ENCODE measurements around the gene AGBL1. TPM values are rescaled to one million over a fixed set of nuclear protein-coding genes. Genes with fewer than 3 reads are reported as not detected.

The AGBL1 gene
- total and polyA plus RNA-seq, 2 experiments from 2014 or later, result not detected

- no peak overlapping the region for H3K4me2 ChIP-seq (ENCODE audit: unreplicated experiment)
- no peaks in the 10 kb centered on the region for H3F3A ChIP-seq (ENCODE audit: insufficient read depth)
- H3K9ac ChIP-seq, result no peak overlapping the region
- H3K36me3 ChIP-seq (ENCODE audit: low read depth), result no peaks in the 10 kb centered on the region
- H3K9me3 ChIP-seq (ENCODE audit: low read depth), result no peaks in the 10 kb centered on the region
- no peak overlapping the region for H3K4me3 ChIP-seq
- H3K79me2 ChIP-seq (ENCODE audit: insufficient read depth), result no peaks in the 10 kb centered on the region
- no peaks in the 10 kb centered on the region for H4K20me1 ChIP-seq (ENCODE audit: insufficient read depth)
- no peaks in the 10 kb centered on the region for H3K4me1 ChIP-seq (ENCODE audit: insufficient read depth)
- in situ Hi-C loops (cut with MboI), result no loop called here
- no peak overlapping the region for H2AFZ ChIP-seq
- no peak for DNase-seq
- H3K27ac ChIP-seq, result no peak overlapping the region
- no peaks in the 10 kb centered on the region for H3K27me3 ChIP-seq (replicated peaks; ENCODE audit: insufficient read depth)
- WGBS, 2 experiments (ENCODE audit: low coverage in 1 of 2, low lambda C conversion rate in 2 of 2, missing lambda C conversion rate in 2 of 2), result 21 to 23% methylated on average over 4 of the region's 4 CpGs
- TF ChIP-seq EZH2phosphoT487 (IDR thresholded peaks at IDR 0.05; ENCODE audit: insufficient read depth, low read depth) (no peak), EZH2 (IDR thresholded peaks at IDR 0.05; ENCODE audit: insufficient read depth, poor library complexity, severe bottlenecking) (no peak)
- no peaks in the 10 kb centered on the region for H3K9me2 ChIP-seq (ENCODE audit: insufficient read depth)
Measured at GRCh38 chr15:86676002-86676401, 596.3 kb downstream of the AGBL1 start.

GRCh38 chr15:86677278-86677677 is 597.6 kb downstream of the AGBL1 start:
- Histone ChIP-seq H3K4me1 (ENCODE audit: insufficient read depth) (no peaks in the 10 kb centered on the region), H4K20me1 (ENCODE audit: insufficient read depth) (no peaks in the 10 kb centered on the region), H3K27me3 (replicated peaks; ENCODE audit: insufficient read depth) (no peaks in the 10 kb centered on the region), H3K36me3 (ENCODE audit: low read depth) (no peaks in the 10 kb centered on the region), H3F3A (ENCODE audit: insufficient read depth) (no peaks in the 10 kb centered on the region), H3K4me2 (ENCODE audit: unreplicated experiment) (no peak overlapping the region), H3K27ac (no peak overlapping the region), H3K9me2 (ENCODE audit: insufficient read depth) (no peaks in the 10 kb centered on the region), H3K79me2 (ENCODE audit: insufficient read depth) (no peaks in the 10 kb centered on the region), H3K4me3 (no peak overlapping the region), H2AFZ (no peak overlapping the region), H3K9ac (no peak overlapping the region), H3K9me3 (ENCODE audit: low read depth) (no peaks in the 10 kb centered on the region)
- TF ChIP-seq EZH2phosphoT487 (IDR thresholded peaks at IDR 0.05; ENCODE audit: insufficient read depth, low read depth) (no peak), EZH2 (IDR thresholded peaks at IDR 0.05; ENCODE audit: insufficient read depth, poor library complexity, severe bottlenecking) (no peak)
- in situ Hi-C loops (cut with MboI), result no loop called here
- no peak for DNase-seq
- WGBS, 2 experiments (ENCODE audit: low coverage in 1 of 2, low lambda C conversion rate in 2 of 2, missing lambda C conversion rate in 2 of 2), result 21 to 22% methylated on average over 6 of the region's 6 CpGs

GRCh38 chr15:86685263-86685662 is 605.6 kb downstream of the AGBL1 start:
- no peaks in the 10 kb centered on the region for H3K9me2 ChIP-seq (ENCODE audit: insufficient read depth)
- H4K20me1 ChIP-seq (ENCODE audit: insufficient read depth), result no peaks in the 10 kb centered on the region
- no peak overlapping the region for H3K27ac ChIP-seq
- H3K4me3 ChIP-seq, result no peak overlapping the region
- no peaks in the 10 kb centered on the region for H3K36me3 ChIP-seq (ENCODE audit: low read depth)
- H3K9ac ChIP-seq, result no peak overlapping the region
- H3K27me3 ChIP-seq (replicated peaks; ENCODE audit: insufficient read depth), result no peaks in the 10 kb centered on the region
- H3K4me2 ChIP-seq (ENCODE audit: unreplicated experiment), result no peak overlapping the region
- 18 to 19% methylated on average over 3 of the region's 3 CpGs for WGBS, 2 experiments (ENCODE audit: low coverage in 1 of 2, low lambda C conversion rate in 2 of 2, missing lambda C conversion rate in 2 of 2)
- no peaks in the 10 kb centered on the region for H3K9me3 ChIP-seq (ENCODE audit: low read depth)
- TF ChIP-seq EZH2 (IDR thresholded peaks at IDR 0.05; ENCODE audit: insufficient read depth, poor library complexity, severe bottlenecking) (no peak), EZH2phosphoT487 (IDR thresholded peaks at IDR 0.05; ENCODE audit: insufficient read depth, low read depth) (no peak)
- H3K4me1 ChIP-seq (ENCODE audit: insufficient read depth), result no peaks in the 10 kb centered on the region
- in situ Hi-C loops (cut with MboI), result no loop called here
- H2AFZ ChIP-seq, result no peak overlapping the region
- H3K79me2 ChIP-seq (ENCODE audit: insufficient read depth), result no peaks in the 10 kb centered on the region
- DNase-seq, result no peak
- H3F3A ChIP-seq (ENCODE audit: insufficient read depth), result no peaks in the 10 kb centered on the region

- whole genome bisulfite sequencing, 2 experiments (ENCODE audit: low coverage in 1 of 2, low lambda C conversion rate in 2 of 2, missing lambda C conversion rate in 2 of 2), result 14 to 16% methylated on average over 4 of the region's 4 CpGs
- no peaks in the 10 kb centered on the region for H3K4me1 ChIP-seq (ENCODE audit: insufficient read depth)
- H3K27me3 ChIP-seq (replicated peaks; ENCODE audit: insufficient read depth), result no peaks in the 10 kb centered on the region
- TF ChIP-seq EZH2 (IDR thresholded peaks at IDR 0.05; ENCODE audit: insufficient read depth, poor library complexity, severe bottlenecking) (no peak), EZH2phosphoT487 (IDR thresholded peaks at IDR 0.05; ENCODE audit: insufficient read depth, low read depth) (no peak)
- no peaks in the 10 kb centered on the region for H3K9me3 ChIP-seq (ENCODE audit: low read depth)
- no peak overlapping the region for H3K9ac ChIP-seq
- DNase-seq, result no peak
- no peaks in the 10 kb centered on the region for H4K20me1 ChIP-seq (ENCODE audit: insufficient read depth)
- H3K36me3 ChIP-seq (ENCODE audit: low read depth), result no peaks in the 10 kb centered on the region
- H2AFZ ChIP-seq, result no peak overlapping the region
- no peak overlapping the region for H3K4me3 ChIP-seq
- H3K79me2 ChIP-seq (ENCODE audit: insufficient read depth), result no peaks in the 10 kb centered on the region
- no peaks in the 10 kb centered on the region for H3F3A ChIP-seq (ENCODE audit: insufficient read depth)
- H3K4me2 ChIP-seq (ENCODE audit: unreplicated experiment), result no peak overlapping the region
- no peaks in the 10 kb centered on the region for H3K9me2 ChIP-seq (ENCODE audit: insufficient read depth)
- H3K27ac ChIP-seq, result no peak overlapping the region
- in situ Hi-C loops (cut with MboI), result no loop called here
Measured at GRCh38 chr15:86689006-86689405, 609.3 kb downstream of the AGBL1 start.

- WGBS, 2 experiments (ENCODE audit: low coverage in 1 of 2, low lambda C conversion rate in 2 of 2, missing lambda C conversion rate in 2 of 2), result 0% methylated on average over 1 of the region's 1 CpG
- Histone ChIP-seq H3K9ac (no peak overlapping the region), H3K4me3 (no peak overlapping the region), H2AFZ (no peak overlapping the region), H3K4me1 (ENCODE audit: insufficient read depth) (no peaks in the 10 kb centered on the region), H3K36me3 (ENCODE audit: low read depth) (no peaks in the 10 kb centered on the region), H3K27ac (no peak overlapping the region), H3K27me3 (replicated peaks; ENCODE audit: insufficient read depth) (no peaks in the 10 kb centered on the region), H3K4me2 (ENCODE audit: unreplicated experiment) (no peak overlapping the region), H3K9me3 (ENCODE audit: low read depth) (no peaks in the 10 kb centered on the region), H3K79me2 (ENCODE audit: insufficient read depth) (no peaks in the 10 kb centered on the region), H3F3A (ENCODE audit: insufficient read depth) (no peaks in the 10 kb centered on the region), H4K20me1 (ENCODE audit: insufficient read depth) (no peaks in the 10 kb centered on the region), H3K9me2 (ENCODE audit: insufficient read depth) (no peaks in the 10 kb centered on the region)
- no peak for DNase-seq
- in situ Hi-C loops (cut with MboI), result no loop called here
- TF ChIP-seq EZH2phosphoT487 (IDR thresholded peaks at IDR 0.05; ENCODE audit: insufficient read depth, low read depth), result no peak
- TF ChIP-seq EZH2 (IDR thresholded peaks at IDR 0.05; ENCODE audit: insufficient read depth, poor library complexity, severe bottlenecking), result no peak
Measured at GRCh38 chr15:86690566-86690965, 610.9 kb downstream of the AGBL1 start.

Measured in GM23248 (cell line).